OCI-LY7 (cell line): ENCODE data around the gene ZNF280D. TPM values are rescaled to one million over a fixed set of nuclear protein-coding genes. Genes with fewer than 3 reads are reported as not detected.

Experiments
- BruUV-seq: library from RNA; stranded (reverse); fragments of 400-500 nt; replicated peaks from 2 replicates; lab custom pipeline; 2021; lab: Mats Ljungman, UMichigan
- CTCF ChIA-PET: fragments of 300-600 bp; sonication (Branson Sonifier 250); formaldehyde crosslinking; loops from one replicate; lab custom pipeline; 2022; ENCODE audit warnings: antibody characterized with exemption; ENCODE audit not compliant: unreplicated experiment; lab: Charles Lee
- POLR2A ChIA-PET: fragments of 300-600 bp; sonication (Branson Sonifier 250); formaldehyde crosslinking; loops from one replicate; lab custom pipeline; 2022; ENCODE audit warnings: antibody characterized with exemption; lab: Charles Lee
- DNase-seq: peaks from one replicate; pipeline ENCODE4 v3.0.0-alpha.2; 2015; ENCODE audit warnings: low spot score
- H2AFZ ChIP-seq: fragments of 200-600 bp; sonication (generic), shearing (Covaris generic); 2 replicates; pipeline ENCODE4 v1.6.1; 2014; ENCODE audit warnings: mild to moderate bottlenecking, antibody characterized with exemption, low read length, moderate library complexity
- H3K27ac ChIP-seq: fragments of 200-600 bp; sonication (generic); 2 replicates; pipeline ENCODE4 v1.5.1; 2014; ENCODE audit warnings: mixed run types, low read depth, mild to moderate bottlenecking, moderate library complexity, low read length, inconsistent platforms; ENCODE audit not compliant: poor library complexity, severe bottlenecking
- H3K36me3 ChIP-seq: fragments of 200-600 bp; sonication (generic); 2 replicates; pipeline ENCODE4 v1.6.1; 2014; ENCODE audit warnings: mild to moderate bottlenecking, antibody characterized with exemption, low read length, moderate library complexity, mixed read lengths; ENCODE audit not compliant: insufficient read depth
- H3K4me1 ChIP-seq: fragments of 200-600 bp; sonication (generic); 2 replicates; pipeline ENCODE4 v1.5.1; 2014; ENCODE audit warnings: mild to moderate bottlenecking, low read length; ENCODE audit not compliant: insufficient read depth, poor library complexity, severe bottlenecking
- H3K4me2 ChIP-seq: fragments of 200-600 bp; sonication (generic); 2 replicates; pipeline ENCODE4 v1.6.1; 2014; ENCODE audit warnings: mild to moderate bottlenecking, low read length
- H3K4me3 ChIP-seq: fragments of 200-600 bp; sonication (generic); 2 replicates; pipeline ENCODE4 v1.5.1; 2014; ENCODE audit warnings: mild to moderate bottlenecking, low read depth, low read length; ENCODE audit not compliant: poor library complexity, severe bottlenecking
- H3K79me2 ChIP-seq: fragments of 200-600 bp; sonication (generic); 2 replicates; pipeline ENCODE4 v1.6.1; 2016; ENCODE audit warnings: low read depth, mild to moderate bottlenecking, low read length, moderate library complexity, mixed read lengths; ENCODE audit not compliant: insufficient read depth
- H3K9me2 ChIP-seq: fragments of 200-600 bp; sonication (generic); 2 replicates; pipeline ENCODE4 v1.6.1; 2016; ENCODE audit warnings: mild to moderate bottlenecking, low read length, mixed read lengths; ENCODE audit not compliant: insufficient read depth
- H3K9me3 ChIP-seq: fragments of 200-600 bp; sonication (generic); 2 replicates; pipeline ENCODE4 v1.6.1; 2014; ENCODE audit warnings: mild to moderate bottlenecking, mixed run types, low read length, mixed read lengths
- H4K20me1 ChIP-seq: fragments of 200-600 bp; sonication (generic); 2 replicates; pipeline ENCODE4 v1.6.1; 2014; ENCODE audit warnings: mild to moderate bottlenecking, antibody characterized with exemption, low read length, moderate library complexity, mixed read lengths; ENCODE audit not compliant: insufficient read depth
- CTCF ChIP-seq: fragments of 200-600 bp; sonication (generic); conservative IDR thresholded peaks from 2 replicates; pipeline ENCODE4 v1.5.1; 2014; ENCODE audit warnings: mild to moderate bottlenecking, antibody characterized with exemption, low read length, moderate library complexity, mixed read lengths
- EZH2phosphoT487 ChIP-seq: fragments of 200-600 bp; sonication (generic); IDR thresholded peaks from 2 replicates; pipeline ENCODE4 v1.6.1; 2018; ENCODE audit warnings: low read depth, borderline replicate concordance, mild to moderate bottlenecking, mixed run types, antibody characterized with exemption, low read length, moderate library complexity, mixed read lengths
- intact Hi-C: fragments of 100-400 bp; cut with micrococcal nuclease; formaldehyde crosslinking; loops from one replicate; pipeline ENCODE4 v1.10.0; 2022; ENCODE audit not compliant: unreplicated experiment
- total RNA-seq, 2 experiments: library from RNA; depleted of rRNA in 1 of 2; stranded (reverse); fragments of >200 nt in 1 of 2; shearing (Covaris generic) in 1 of 2; gene quantifications; 2 replicates each; pipeline ENCODE4 v1.2.3, GENCODE V29; 2014 to 2022

Gene ZNF280D
- total RNA-seq, 2 experiments from 2014 or later = 10.7 to 23.4 TPM

DNA sequence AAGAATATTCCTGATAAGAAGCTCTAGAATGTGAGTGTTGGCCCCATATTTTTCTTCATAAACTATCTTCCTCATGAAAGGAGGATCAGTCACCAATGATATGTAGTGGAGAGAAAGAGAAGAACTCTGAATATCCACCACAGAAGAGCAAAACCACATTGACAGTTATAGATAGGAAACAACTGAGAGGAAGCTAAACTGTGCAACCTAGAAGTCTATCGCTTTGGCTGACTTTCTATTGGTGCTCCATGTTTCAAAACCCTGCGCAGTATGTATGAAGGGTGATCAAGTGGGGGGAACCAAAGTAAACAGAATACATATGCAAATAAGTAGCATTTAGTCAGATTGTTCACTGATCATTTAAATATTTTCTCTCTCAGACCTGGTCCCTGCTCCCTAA is 41.0 kb upstream of the ZNF280D start:
- BruUV-seq = no TSS peak
- ChIA-PET CTCF (no interaction called here), POLR2A (interaction anchor here (1.0 to 1.9 kb wide), 5 partner anchors 10 to 38 kb away, joined by 3 to 12 read pairs (median 4); no protein-coding TSS in a partner anchor)
- H3K9me3 ChIP-seq = no peaks in the 10 kb centered on the region
- H2AFZ ChIP-seq = peak overlapping the region; percentile 24; the same call in 1 of the 2 replicates
- peaks cover 9% of the 10 kb centered on the region for H3K4me1 ChIP-seq
- no peaks in the 10 kb centered on the region for H3K79me2 ChIP-seq
- H3K9me2 ChIP-seq = no peaks in the 10 kb centered on the region
- intact Hi-C loops = no loop called here
- no peak overlapping the region for H3K4me2 ChIP-seq
- DNase-seq = no peak
- TF ChIP-seq CTCF (no peak), EZH2phosphoT487 (no peak)
- H4K20me1 ChIP-seq = no peaks in the 10 kb centered on the region
- no peak overlapping the region for H3K4me3 ChIP-seq
- H3K36me3 ChIP-seq = no peaks in the 10 kb centered on the region
- no peak overlapping the region for H3K27ac ChIP-seq

- Histone ChIP-seq H3K4me3 (no peak overlapping the region), H3K4me2 (no peak overlapping the region), H3K36me3 (no peaks in the 10 kb centered on the region), H3K9me3 (no peaks in the 10 kb centered on the region), H2AFZ (no peak overlapping the region), H3K4me1 (peaks cover 9% of the 10 kb centered on the region), H3K27ac (no peak overlapping the region), H3K79me2 (no peaks in the 10 kb centered on the region), H4K20me1 (no peaks in the 10 kb centered on the region), H3K9me2 (no peaks in the 10 kb centered on the region)
- no peak for DNase-seq
- BruUV-seq = no TSS peak
- TF ChIP-seq EZH2phosphoT487 (no peak), CTCF (no peak)
- POLR2A ChIA-PET = interaction anchor here (1.0 to 1.8 kb wide), 4 partner anchors 14 to 26 kb away, joined by 3 to 5 read pairs (median 3); no protein-coding TSS in a partner anchor
- CTCF ChIA-PET = no interaction called here
- intact Hi-C loops = no loop called here
Observed at GRCh38 chr15:56772868-56773639, 39.7 kb upstream of the ZNF280D start.

DNA sequence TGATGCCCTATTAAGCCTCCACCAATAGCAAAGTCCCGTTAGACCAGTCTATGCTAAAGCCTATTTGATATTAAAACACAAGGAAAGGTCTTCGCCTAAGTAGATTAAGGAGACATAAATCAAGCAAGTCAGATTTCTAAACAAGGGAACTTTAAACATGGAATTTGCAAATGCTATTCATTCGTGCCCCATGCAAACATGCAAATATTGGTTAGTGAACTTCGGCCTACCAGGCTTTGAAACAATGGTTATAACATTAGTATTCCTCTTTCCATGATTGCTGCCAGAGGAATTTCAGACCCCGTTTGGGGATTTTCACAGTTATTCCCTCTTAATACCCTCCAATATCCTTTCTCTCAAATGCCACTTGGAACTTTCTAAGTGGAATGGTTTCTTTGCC is 36.9 kb upstream of the ZNF280D start:
- H3K4me3 ChIP-seq = no peak overlapping the region
- ChIA-PET POLR2A (interaction anchor here (0.9 kb wide), 1 partner anchor 18 kb away, joined by 3 read pairs; no protein-coding TSS in a partner anchor), CTCF (no interaction called here)
- H3K9me3 ChIP-seq = no peaks in the 10 kb centered on the region
- no peaks in the 10 kb centered on the region for H3K36me3 ChIP-seq
- H2AFZ ChIP-seq = no peak overlapping the region
- DNase-seq = no peak
- TF ChIP-seq EZH2phosphoT487 = no peak
- no peak for TF ChIP-seq CTCF
- H3K4me2 ChIP-seq = no peak overlapping the region
- H4K20me1 ChIP-seq = no peaks in the 10 kb centered on the region
- intact Hi-C loops = no loop called here
- no peaks in the 10 kb centered on the region for H3K9me2 ChIP-seq
- no peaks in the 10 kb centered on the region for H3K79me2 ChIP-seq
- no TSS peak for BruUV-seq
- no peak overlapping the region for H3K27ac ChIP-seq
- peaks cover 3% of the 10 kb centered on the region for H3K4me1 ChIP-seq
